HCT116 (cell line): Measurements from ENCODE around the gene GLMN. TPM values are rescaled to one million over a fixed set of nuclear protein-coding genes. Genes with fewer than 3 reads are reported as not detected.

ENCODE experiments used
- ATAC-seq: fragments of 200-7000 bp; cut with Tn5 transposase; 2 replicates; pipeline ENCODE4 v1.9.1; 2020; ENCODE audit warnings: mild to moderate bottlenecking, moderate library complexity
- BruUV-seq: library from RNA; stranded (reverse); fragments of 400-500 nt; replicated peaks from 2 replicates; lab custom pipeline; 2021; lab: Mats Ljungman, UMichigan
- CTCF ChIA-PET: fragments of 300-600 bp; sonication (Branson Sonifier 250); formaldehyde crosslinking; loops from one replicate; lab custom pipeline; 2021; ENCODE audit warnings: antibody characterized with exemption; lab: Charles Lee
- POLR2A ChIA-PET: fragments of 300-600, 350-600 bp; sonication (Branson Sonifier 250); formaldehyde crosslinking; loops from one replicate; lab custom pipeline; 2021; ENCODE audit warnings: antibody characterized with exemption; lab: Charles Lee
- RAD21 ChIA-PET, 2 experiments: fragments of 300-600 bp; sonication (Branson Sonifier 250); formaldehyde crosslinking; loops; one replicate each; lab custom pipeline; 2023; ENCODE audit warnings: low total read pairs in 2 of 2; ENCODE audit not compliant: uncharacterized antibody in 2 of 2, unreplicated experiment in 2 of 2, low non-redundant PET in 1 of 2; lab: Charles Lee
- DNase-seq: peaks from one replicate; pipeline ENCODE4 v3.0.0-alpha.2; 2010; ENCODE audit warnings: low read depth, low spot score
- H2AFZ ChIP-seq: fragments of 200-600 bp; shearing (Covaris generic), sonication (generic); 2 replicates; pipeline ENCODE4 v1.6.1; 2017; ENCODE audit warnings: low read depth, mixed run types, mixed read lengths, antibody characterized with exemption, low read length; ENCODE audit not compliant: poor library complexity, severe bottlenecking
- H3K27ac ChIP-seq: 2 replicates; pipeline ENCODE4 v1.5.1; 2012; ENCODE audit warnings: low read depth, low read length
- H3K27me3 ChIP-seq: fragments of 200-600 bp; sonication (generic); 2 replicates; pipeline ENCODE4 v1.6.1; 2016; ENCODE audit warnings: mixed run types, low read length, mixed read lengths; ENCODE audit not compliant: insufficient read depth
- H3K36me3 ChIP-seq, 2 experiments: fragments of 200-500 bp in 1 of 2; fragments of 200-600 bp in 1 of 2; sonication (Bioruptor generic) in 1 of 2; sonication (generic) in 1 of 2; 2 replicates each; pipeline versions ENCODE4 v1.5.1 to v1.6.1; 2014 to 2016; ENCODE audit warnings: low read length in 2 of 2, inconsistent platforms in 1 of 2, mixed read lengths in 1 of 2, mixed run types in 1 of 2; ENCODE audit not compliant: insufficient read depth in 2 of 2, control insufficient read depth in 1 of 2
- H3K4me1 ChIP-seq, 2 experiments: fragments of 200-600 bp in 1 of 2; sonication (generic) in 1 of 2; 2 replicates each; pipeline versions ENCODE4 v1.5.1 to v1.6.1; 2012 to 2017; ENCODE audit warnings: low read length in 2 of 2, inconsistent platforms in 1 of 2, mild to moderate bottlenecking in 1 of 2, mixed read lengths in 1 of 2, mixed run types in 1 of 2, moderate library complexity in 1 of 2; ENCODE audit not compliant: insufficient read depth in 2 of 2, control insufficient read depth in 1 of 2
- H3K4me2 ChIP-seq: fragments of 200-600 bp; sonication (generic); 2 replicates; pipeline ENCODE4 v1.6.1; 2017; ENCODE audit warnings: mixed run types, low read length, mixed read lengths
- H3K4me3 ChIP-seq, 2 experiments: fragments of 200-600 bp in 1 of 2; sonication (generic) in 1 of 2; replicated peaks in 1 of 2; 2 replicates each; pipeline ENCODE4 v1.5.1; 2011 to 2016; ENCODE audit warnings: low read length in 2 of 2, control low read depth in 1 of 2, low read depth in 1 of 2, mild to moderate bottlenecking in 1 of 2, mixed read lengths in 1 of 2, mixed run types in 1 of 2
- H3K79me2 ChIP-seq: fragments of 200-600 bp; sonication (generic); 2 replicates; pipeline ENCODE4 v1.6.1; 2017; ENCODE audit warnings: mild to moderate bottlenecking, mixed run types, low read length, moderate library complexity, mixed read lengths; ENCODE audit not compliant: insufficient read depth
- H3K9ac ChIP-seq: fragments of 200-600 bp; sonication (generic); 2 replicates; pipeline ENCODE4 v1.6.1; 2016; ENCODE audit warnings: low read length, mixed read lengths
- H3K9me2 ChIP-seq: fragments of 200-600 bp; sonication (generic), shearing (Covaris generic); 2 replicates; pipeline ENCODE4 v1.6.1; 2017; ENCODE audit warnings: mixed run types, mild to moderate bottlenecking, moderate library complexity; ENCODE audit not compliant: insufficient read depth
- H3K9me3 ChIP-seq, 2 experiments: fragments of 200-500 bp in 1 of 2; fragments of 200-600 bp in 1 of 2; sonication (Bioruptor generic) in 1 of 2; sonication (generic) in 1 of 2; 2 replicates each; pipeline ENCODE4 v1.6.1; 2014 to 2017; ENCODE audit warnings: low read length in 2 of 2, mixed read lengths in 2 of 2, inconsistent platforms in 1 of 2, low read depth in 1 of 2, mild to moderate bottlenecking in 1 of 2, mixed run types in 1 of 2, moderate library complexity in 1 of 2; ENCODE audit not compliant: control insufficient read depth in 1 of 2, insufficient read depth in 1 of 2
- H4K20me1 ChIP-seq: fragments of 200-600 bp; sonication (generic), shearing (Covaris generic); 2 replicates; pipeline ENCODE4 v1.6.1; 2017; ENCODE audit warnings: mixed run types, mild to moderate bottlenecking, moderate library complexity; ENCODE audit not compliant: insufficient read depth
- CBX3 ChIP-seq: IDR thresholded peaks from 2 replicates; pipeline ENCODE4 v1.6.1; 2012; ENCODE audit warnings: low read depth
- CEBPB ChIP-seq: IDR thresholded peaks from 2 replicates; pipeline ENCODE4 v1.6.1; 2012; ENCODE audit warnings: low read depth
- CTCF ChIP-seq, 3 experiments: fragments of 200-600 bp in 1 of 3; sonication (generic) in 1 of 3; IDR thresholded peaks in 2 of 3; conservative IDR thresholded peaks in 1 of 3; 2 replicates each; pipeline ENCODE4 v1.5.1; 2012 to 2017; ENCODE audit warnings: low read depth in 2 of 3, low read length in 2 of 3, antibody characterized with exemption in 1 of 3, borderline replicate concordance in 1 of 3, control low read depth in 1 of 3, mild to moderate bottlenecking in 1 of 3, mixed read lengths in 1 of 3, mixed run types in 1 of 3, moderate library complexity in 1 of 3; ENCODE audit not compliant: insufficient read depth in 1 of 3
- EGR1 ChIP-seq: IDR thresholded peaks from 2 replicates; pipeline ENCODE4 v1.6.1; 2012; ENCODE audit warnings: low read depth
- FOSL1 ChIP-seq: IDR thresholded peaks from 2 replicates; pipeline ENCODE4 v1.6.1; 2012; ENCODE audit warnings: low read depth
- JUND ChIP-seq: IDR thresholded peaks from 2 replicates; pipeline ENCODE4 v1.6.1; 2012
- MAX ChIP-seq: IDR thresholded peaks from 2 replicates; pipeline ENCODE4 v1.6.1; 2012
- POLR2A ChIP-seq: IDR thresholded peaks from 2 replicates; pipeline ENCODE4 v1.7.0; 2011; ENCODE audit warnings: borderline replicate concordance; ENCODE audit not compliant: insufficient read depth, insufficient read length; ENCODE audit errors: extremely low read depth
- RAD21 ChIP-seq: IDR thresholded peaks from 2 replicates; pipeline ENCODE4 v1.6.1; 2012; ENCODE audit warnings: low read depth, mild to moderate bottlenecking
- REST ChIP-seq: IDR thresholded peaks from 2 replicates; pipeline ENCODE4 v1.6.1; 2012; ENCODE audit warnings: low read depth
- SRF ChIP-seq: IDR thresholded peaks from 2 replicates; pipeline ENCODE4 v1.6.1; 2012; ENCODE audit warnings: low read depth
- TCF7L2 ChIP-seq: IDR thresholded peaks from 2 replicates; pipeline ENCODE4 v1.7.0; 2011; ENCODE audit warnings: borderline replicate concordance, inconsistent platforms; ENCODE audit not compliant: insufficient read depth, insufficient read length; ENCODE audit errors: extremely low read depth
- ZBTB33 ChIP-seq: IDR thresholded peaks from 2 replicates; pipeline ENCODE4 v1.6.1; 2011; ENCODE audit warnings: mild to moderate bottlenecking, low read length, moderate library complexity; ENCODE audit not compliant: insufficient replicate concordance; ENCODE audit errors: extremely low read depth
- intact Hi-C: fragments of 100-400 bp; cut with micrococcal nuclease; formaldehyde crosslinking; loops from 2 replicates; pipeline ENCODE4 v1.10.0; 2022
- total RNA-seq: library from RNA; stranded (reverse); gene quantifications from one replicate; pipeline ENCODE4 v1.2.1, GENCODE V29; 2021; ENCODE audit not compliant: unreplicated experiment

Gene GLMN
- total RNA-seq, 1 experiment from 2014 or later = 10.9 TPM

GRCh38 chr1:92346866-92347640, 48.3 kb upstream of the GLMN start:
- no peak overlapping the region for H3K4me3 ChIP-seq
- ChIA-PET CTCF (no interaction called here), RAD21 (no interaction called here)
- intact Hi-C loops = no loop called here
- BruUV-seq = no TSS peak
- no peaks in the 10 kb centered on the region for H3K27me3 ChIP-seq
- H3K79me2 ChIP-seq = no peaks in the 10 kb centered on the region
- no peaks in the 10 kb centered on the region for H3K4me1 ChIP-seq
- H3K27ac ChIP-seq = no peak overlapping the region
- ATAC-seq = no peak
- H3K36me3 ChIP-seq = peaks cover 0 to 7% of the 10 kb centered on the region in 2 experiments; a peak in 3 of 4 replicates
- TF ChIP-seq TCF7L2 (no peak), MAX (no peak), SRF (no peak), RAD21 (no peak), CBX3 (no peak), REST (no peak), JUND (no peak), CTCF (IDR thresholded peaks at IDR 0.05 in 2 of 3, conservative IDR thresholded peaks at IDR 0.05 in 1 of 3; ENCODE audit: borderline replicate concordance in 1 of 3, insufficient read depth in 1 of 3, low read depth in 2 of 3, low read length in 2 of 3) (no peak), POLR2A (no peak), ZBTB33 (no peak), FOSL1 (no peak), EGR1 (no peak), CEBPB (no peak)
- TF ChIP-seq, all 23 proteins: peak for 0
- Histone ChIP-seq H3K9me3 (no peaks in the 10 kb centered on the region; a peak in 1 of 4 replicates), H2AFZ (no peak overlapping the region), H3K9ac (no peak overlapping the region), H3K9me2 (no peaks in the 10 kb centered on the region), H4K20me1 (no peaks in the 10 kb centered on the region), H3K4me2 (no peak overlapping the region)
- no peak for DNase-seq
- POLR2A ChIA-PET = no interaction called here
